Epithelial cell of proximal tubule (primary cell): Measurements from ENCODE around the gene BEND7. TPM values are rescaled to one million over a fixed set of nuclear protein-coding genes. Genes with fewer than 3 reads are reported as not detected.

ENCODE experiments used
- DNase-seq: peaks from one replicate; pipeline ENCODE4 v3.0.0-alpha.2; 2011; ENCODE audit warnings: low read depth
- H3K4me3 ChIP-seq: 2 replicates; pipeline ENCODE4 v1.5.1; 2011; ENCODE audit warnings: low read depth, mild to moderate bottlenecking, low read length
- total RNA-seq: library from RNA; depleted of rRNA; stranded (reverse); fragments of >200 nt; gene quantifications from 2 replicates; pipeline ENCODE4 v1.2.3, GENCODE V29; 2015
- TF ChIP-seq, protein P1 (sequence below): conservative IDR thresholded peaks from 2 replicates; pipeline ENCODE4 v1.5.1; 2012; ENCODE audit warnings: low read depth, mild to moderate bottlenecking, low read length

BEND7 gene
- total RNA-seq, 1 donor from 2014 or later, result 41.4 TPM

DNA sequence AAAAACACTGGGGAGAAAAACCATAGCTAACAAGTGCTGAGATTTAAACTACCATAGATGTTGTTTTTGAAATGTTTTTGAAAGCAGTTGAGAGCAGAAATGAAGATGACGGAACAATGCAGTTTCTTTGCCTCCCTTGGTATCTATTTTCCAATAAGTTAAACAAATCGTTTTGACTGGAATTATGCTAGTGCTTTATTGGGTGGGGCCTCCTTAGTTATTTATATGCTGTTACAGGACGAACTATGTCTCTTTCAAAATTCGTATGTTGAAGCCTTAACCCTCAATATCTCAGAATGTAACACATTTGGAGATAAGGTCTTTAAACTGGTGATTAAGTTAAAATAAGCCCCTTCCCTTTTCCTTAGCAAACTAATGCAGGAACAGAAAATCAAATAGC is 135.2 kb downstream of the BEND7 start:
- TF ChIP-seq, protein P1, sequence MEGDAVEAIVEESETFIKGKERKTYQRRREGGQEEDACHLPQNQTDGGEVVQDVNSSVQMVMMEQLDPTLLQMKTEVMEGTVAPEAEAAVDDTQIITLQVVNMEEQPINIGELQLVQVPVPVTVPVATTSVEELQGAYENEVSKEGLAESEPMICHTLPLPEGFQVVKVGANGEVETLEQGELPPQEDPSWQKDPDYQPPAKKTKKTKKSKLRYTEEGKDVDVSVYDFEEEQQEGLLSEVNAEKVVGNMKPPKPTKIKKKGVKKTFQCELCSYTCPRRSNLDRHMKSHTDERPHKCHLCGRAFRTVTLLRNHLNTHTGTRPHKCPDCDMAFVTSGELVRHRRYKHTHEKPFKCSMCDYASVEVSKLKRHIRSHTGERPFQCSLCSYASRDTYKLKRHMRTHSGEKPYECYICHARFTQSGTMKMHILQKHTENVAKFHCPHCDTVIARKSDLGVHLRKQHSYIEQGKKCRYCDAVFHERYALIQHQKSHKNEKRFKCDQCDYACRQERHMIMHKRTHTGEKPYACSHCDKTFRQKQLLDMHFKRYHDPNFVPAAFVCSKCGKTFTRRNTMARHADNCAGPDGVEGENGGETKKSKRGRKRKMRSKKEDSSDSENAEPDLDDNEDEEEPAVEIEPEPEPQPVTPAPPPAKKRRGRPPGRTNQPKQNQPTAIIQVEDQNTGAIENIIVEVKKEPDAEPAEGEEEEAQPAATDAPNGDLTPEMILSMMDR, result no peak

DNA sequence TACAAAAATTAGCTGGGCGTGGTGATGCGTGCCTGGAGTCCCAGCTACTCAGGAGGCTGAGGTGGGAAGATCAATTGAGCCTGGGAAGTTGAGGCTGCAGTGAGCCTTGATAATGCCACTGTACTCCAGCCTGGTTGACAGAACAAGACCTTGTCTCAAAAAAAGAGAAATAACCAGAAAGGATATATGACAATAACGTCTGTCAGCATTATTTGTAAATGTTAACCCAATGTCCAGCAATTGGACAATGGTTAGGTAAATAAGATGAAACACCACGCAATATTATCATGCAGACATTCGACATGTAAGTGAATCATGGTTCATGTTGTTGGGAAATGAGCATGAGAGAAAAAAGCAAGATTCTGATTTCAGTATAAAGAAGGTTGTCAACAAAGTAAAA is 136.1 kb downstream of the BEND7 start:
- DNase-seq, result no peak
- H3K4me3 ChIP-seq, result no peak overlapping the region
- TF ChIP-seq, protein P1, result no peak

More for the DNA sequence above, 135.2 kb downstream of the BEND7 start:
- no peak overlapping the region for H3K4me3 ChIP-seq
- no peak for DNase-seq

Other genes starting within 250 kb of the BEND7 start
- gene PHYH, start 228.9 kb downstream of the BEND7 start, total RNA-seq, result 12.9 and 20.0 TPM in 2 replicates
- gene SEPHS1, start 180.7 kb downstream of the BEND7 start, total RNA-seq, result 38.2 and 83.9 TPM in 2 replicates
- 22.9 and 25.9 TPM in 2 replicates for gene PRPF18, start 58.0 kb upstream of the BEND7 start, total RNA-seq